H1 (cell line): Measurements from ENCODE around the gene KCNIP2. TPM values are rescaled to one million over a fixed set of nuclear protein-coding genes. Genes with fewer than 3 reads are reported as not detected.

Experiments
- BACH1 ChIP-seq: IDR thresholded peaks from 2 replicates; pipeline ENCODE4 v1.6.1; 2012; ENCODE audit warnings: low read length, improper control_type of control experiment
- CBX8 ChIP-seq: fragments of 300-800, 300-1000 bp; sonication (generic); IDR thresholded peaks from 2 replicates; pipeline ENCODE4 v1.7.1; 2016; ENCODE audit warnings: low read depth, low read length, borderline replicate concordance
- CHD1 ChIP-seq: IDR thresholded peaks from 2 replicates; pipeline ENCODE4 v1.6.1; 2012; ENCODE audit warnings: low read depth, low read length, improper control_type of control experiment
- CTBP2 ChIP-seq: IDR thresholded peaks from 2 replicates; pipeline ENCODE4 v1.7.0; 2011; ENCODE audit warnings: borderline replicate concordance, mild to moderate bottlenecking, moderate library complexity, mixed read lengths, low read length; ENCODE audit not compliant: insufficient read depth, insufficient read length
- EP300 ChIP-seq, 2 experiments: IDR thresholded peaks; 1 replicate in 1 of 2; 2 replicates in 1 of 2; pipeline ENCODE4 v1.6.1; 2011 to 2012; ENCODE audit warnings: low read depth in 2 of 2, low read length in 2 of 2, mild to moderate bottlenecking in 2 of 2, borderline replicate concordance in 1 of 2, inconsistent platforms in 1 of 2, moderate library complexity in 1 of 2
- HDAC2 ChIP-seq, 2 experiments: fragments of 300-600 bp in 1 of 2; sonication (generic) in 1 of 2; IDR thresholded peaks; 2 replicates each; pipeline ENCODE4 v1.6.1; 2011 to 2012; ENCODE audit warnings: low read depth in 2 of 2, low read length in 2 of 2, mild to moderate bottlenecking in 2 of 2, moderate library complexity in 2 of 2, borderline replicate concordance in 1 of 2, inconsistent platforms in 1 of 2
- PHF8 ChIP-seq: fragments of 200-600 bp; sonication (generic); conservative IDR thresholded peaks from 2 replicates; pipeline ENCODE4 v1.7.1; 2012; ENCODE audit warnings: low read depth, mild to moderate bottlenecking, inconsistent platforms, low read length, moderate library complexity
- POLR2A ChIP-seq, 2 experiments: IDR thresholded peaks; 1 replicate in 1 of 2; 2 replicates in 1 of 2; pipeline ENCODE4 v1.6.1; 2011; ENCODE audit warnings: low read depth in 2 of 2, low read length in 2 of 2, mild to moderate bottlenecking in 2 of 2; ENCODE audit errors: control extremely low read depth in 1 of 2
- polyA plus RNA-seq, 7 experiments: library from polyadenylated mRNA; depleted of rRNA in 3 of 7; stranded (reverse) in 5 of 7; unstranded in 2 of 7; fragments of >200 nt in 5 of 7; fragments of 200-250 nt in 2 of 7; gene quantifications; 1 replicate in 5 of 7; 2 replicates in 1 of 7; 4 replicates in 1 of 7; pipeline versions ENCODE4 v1.2.1 to v1.2.3, GENCODE V29; 2011 to 2013; ENCODE audit warnings: missing spikeins in 2 of 7, mixed read lengths in 2 of 7
- total RNA-seq: library from RNA; stranded (reverse); fragmentation: NEBNext Ultra II Directional; extraction: Animal tissue kit (Norgen Biotek cat#: 25700); gene quantifications from 2 replicates; pipeline ENCODE4 v1.2.1, GENCODE V29; 2021
- TF ChIP-seq, protein P1 (sequence below): IDR thresholded peaks from 2 replicates; pipeline ENCODE4 v1.6.1; 2011; ENCODE audit warnings: low read length, improper control_type of control experiment
- TF ChIP-seq, protein P2 (sequence below): fragments of 300-600 bp; sonication (generic); IDR thresholded peaks from 2 replicates; pipeline ENCODE4 v1.7.1; 2012; ENCODE audit warnings: low read length, moderate library complexity, mild to moderate bottlenecking, inconsistent platforms; ENCODE audit not compliant: insufficient replicate concordance

Gene KCNIP2
- total and polyA plus RNA-seq, 2 of the 8 experiments (the other 6 are each of a cell fraction or from before 2014, with no cell fraction given): 2.7 to 6.0 TPM

DNA sequence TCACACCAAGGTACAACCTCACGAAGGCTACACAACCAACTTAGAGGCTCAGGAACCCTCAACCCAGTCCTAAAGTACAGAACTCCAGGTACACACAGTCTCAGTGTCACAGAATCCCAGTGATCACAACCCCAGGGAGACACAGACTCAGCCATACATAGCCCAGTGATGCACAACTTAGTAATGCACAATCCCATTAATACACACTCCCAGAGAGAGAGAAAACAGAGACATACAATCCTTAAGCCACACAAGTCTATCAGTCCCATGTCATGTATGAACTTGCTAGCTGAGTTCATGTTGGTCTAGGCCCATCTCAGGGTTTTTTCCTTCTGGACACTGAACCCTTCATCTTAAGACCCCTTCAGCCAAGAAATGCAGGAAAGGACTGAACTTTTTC lies 4.6 kb downstream of the KCNIP2 start (continued):
- TF ChIP-seq CTBP2 (no peak), BACH1 (no peak), CHD1 (no peak), PHF8 (no peak), HDAC2 (IDR thresholded peaks at IDR 0.05; ENCODE audit: borderline replicate concordance in 1 of 2, low read depth in 2 of 2, low read length in 2 of 2) (no peak), CBX8 (no peak), EP300 (IDR thresholded peaks at IDR 0.05; ENCODE audit: borderline replicate concordance in 1 of 2, low read depth in 2 of 2, low read length in 2 of 2) (no peak), POLR2A (IDR thresholded peaks at IDR 0.05; ENCODE audit: control extremely low read depth in 1 of 2, low read depth in 2 of 2, low read length in 2 of 2) (no peak)
- TF ChIP-seq, protein P1, sequence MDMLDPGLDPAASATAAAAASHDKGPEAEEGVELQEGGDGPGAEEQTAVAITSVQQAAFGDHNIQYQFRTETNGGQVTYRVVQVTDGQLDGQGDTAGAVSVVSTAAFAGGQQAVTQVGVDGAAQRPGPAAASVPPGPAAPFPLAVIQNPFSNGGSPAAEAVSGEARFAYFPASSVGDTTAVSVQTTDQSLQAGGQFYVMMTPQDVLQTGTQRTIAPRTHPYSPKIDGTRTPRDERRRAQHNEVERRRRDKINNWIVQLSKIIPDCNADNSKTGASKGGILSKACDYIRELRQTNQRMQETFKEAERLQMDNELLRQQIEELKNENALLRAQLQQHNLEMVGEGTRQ: no peak
- TF ChIP-seq, protein P2, sequence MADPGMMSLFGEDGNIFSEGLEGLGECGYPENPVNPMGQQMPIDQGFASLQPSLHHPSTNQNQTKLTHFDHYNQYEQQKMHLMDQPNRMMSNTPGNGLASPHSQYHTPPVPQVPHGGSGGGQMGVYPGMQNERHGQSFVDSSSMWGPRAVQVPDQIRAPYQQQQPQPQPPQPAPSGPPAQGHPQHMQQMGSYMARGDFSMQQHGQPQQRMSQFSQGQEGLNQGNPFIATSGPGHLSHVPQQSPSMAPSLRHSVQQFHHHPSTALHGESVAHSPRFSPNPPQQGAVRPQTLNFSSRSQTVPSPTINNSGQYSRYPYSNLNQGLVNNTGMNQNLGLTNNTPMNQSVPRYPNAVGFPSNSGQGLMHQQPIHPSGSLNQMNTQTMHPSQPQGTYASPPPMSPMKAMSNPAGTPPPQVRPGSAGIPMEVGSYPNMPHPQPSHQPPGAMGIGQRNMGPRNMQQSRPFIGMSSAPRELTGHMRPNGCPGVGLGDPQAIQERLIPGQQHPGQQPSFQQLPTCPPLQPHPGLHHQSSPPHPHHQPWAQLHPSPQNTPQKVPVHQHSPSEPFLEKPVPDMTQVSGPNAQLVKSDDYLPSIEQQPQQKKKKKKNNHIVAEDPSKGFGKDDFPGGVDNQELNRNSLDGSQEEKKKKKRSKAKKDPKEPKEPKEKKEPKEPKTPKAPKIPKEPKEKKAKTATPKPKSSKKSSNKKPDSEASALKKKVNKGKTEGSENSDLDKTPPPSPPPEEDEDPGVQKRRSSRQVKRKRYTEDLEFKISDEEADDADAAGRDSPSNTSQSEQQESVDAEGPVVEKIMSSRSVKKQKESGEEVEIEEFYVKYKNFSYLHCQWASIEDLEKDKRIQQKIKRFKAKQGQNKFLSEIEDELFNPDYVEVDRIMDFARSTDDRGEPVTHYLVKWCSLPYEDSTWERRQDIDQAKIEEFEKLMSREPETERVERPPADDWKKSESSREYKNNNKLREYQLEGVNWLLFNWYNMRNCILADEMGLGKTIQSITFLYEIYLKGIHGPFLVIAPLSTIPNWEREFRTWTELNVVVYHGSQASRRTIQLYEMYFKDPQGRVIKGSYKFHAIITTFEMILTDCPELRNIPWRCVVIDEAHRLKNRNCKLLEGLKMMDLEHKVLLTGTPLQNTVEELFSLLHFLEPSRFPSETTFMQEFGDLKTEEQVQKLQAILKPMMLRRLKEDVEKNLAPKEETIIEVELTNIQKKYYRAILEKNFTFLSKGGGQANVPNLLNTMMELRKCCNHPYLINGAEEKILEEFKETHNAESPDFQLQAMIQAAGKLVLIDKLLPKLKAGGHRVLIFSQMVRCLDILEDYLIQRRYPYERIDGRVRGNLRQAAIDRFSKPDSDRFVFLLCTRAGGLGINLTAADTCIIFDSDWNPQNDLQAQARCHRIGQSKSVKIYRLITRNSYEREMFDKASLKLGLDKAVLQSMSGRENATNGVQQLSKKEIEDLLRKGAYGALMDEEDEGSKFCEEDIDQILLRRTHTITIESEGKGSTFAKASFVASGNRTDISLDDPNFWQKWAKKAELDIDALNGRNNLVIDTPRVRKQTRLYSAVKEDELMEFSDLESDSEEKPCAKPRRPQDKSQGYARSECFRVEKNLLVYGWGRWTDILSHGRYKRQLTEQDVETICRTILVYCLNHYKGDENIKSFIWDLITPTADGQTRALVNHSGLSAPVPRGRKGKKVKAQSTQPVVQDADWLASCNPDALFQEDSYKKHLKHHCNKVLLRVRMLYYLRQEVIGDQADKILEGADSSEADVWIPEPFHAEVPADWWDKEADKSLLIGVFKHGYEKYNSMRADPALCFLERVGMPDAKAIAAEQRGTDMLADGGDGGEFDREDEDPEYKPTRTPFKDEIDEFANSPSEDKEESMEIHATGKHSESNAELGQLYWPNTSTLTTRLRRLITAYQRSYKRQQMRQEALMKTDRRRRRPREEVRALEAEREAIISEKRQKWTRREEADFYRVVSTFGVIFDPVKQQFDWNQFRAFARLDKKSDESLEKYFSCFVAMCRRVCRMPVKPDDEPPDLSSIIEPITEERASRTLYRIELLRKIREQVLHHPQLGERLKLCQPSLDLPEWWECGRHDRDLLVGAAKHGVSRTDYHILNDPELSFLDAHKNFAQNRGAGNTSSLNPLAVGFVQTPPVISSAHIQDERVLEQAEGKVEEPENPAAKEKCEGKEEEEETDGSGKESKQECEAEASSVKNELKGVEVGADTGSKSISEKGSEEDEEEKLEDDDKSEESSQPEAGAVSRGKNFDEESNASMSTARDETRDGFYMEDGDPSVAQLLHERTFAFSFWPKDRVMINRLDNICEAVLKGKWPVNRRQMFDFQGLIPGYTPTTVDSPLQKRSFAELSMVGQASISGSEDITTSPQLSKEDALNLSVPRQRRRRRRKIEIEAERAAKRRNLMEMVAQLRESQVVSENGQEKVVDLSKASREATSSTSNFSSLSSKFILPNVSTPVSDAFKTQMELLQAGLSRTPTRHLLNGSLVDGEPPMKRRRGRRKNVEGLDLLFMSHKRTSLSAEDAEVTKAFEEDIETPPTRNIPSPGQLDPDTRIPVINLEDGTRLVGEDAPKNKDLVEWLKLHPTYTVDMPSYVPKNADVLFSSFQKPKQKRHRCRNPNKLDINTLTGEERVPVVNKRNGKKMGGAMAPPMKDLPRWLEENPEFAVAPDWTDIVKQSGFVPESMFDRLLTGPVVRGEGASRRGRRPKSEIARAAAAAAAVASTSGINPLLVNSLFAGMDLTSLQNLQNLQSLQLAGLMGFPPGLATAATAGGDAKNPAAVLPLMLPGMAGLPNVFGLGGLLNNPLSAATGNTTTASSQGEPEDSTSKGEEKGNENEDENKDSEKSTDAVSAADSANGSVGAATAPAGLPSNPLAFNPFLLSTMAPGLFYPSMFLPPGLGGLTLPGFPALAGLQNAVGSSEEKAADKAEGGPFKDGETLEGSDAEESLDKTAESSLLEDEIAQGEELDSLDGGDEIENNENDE: no peak
